ENCODE data around the gene APOBEC3F.
A peak's percentile ranks its signal among the peaks of the same experiment; 100 is the strongest.
"Not testable (repeated sequence)": the region's sequence is repeated elsewhere in the genome, so short reads cannot be mapped to it uniquely, and the experiment has no call there.

Gene APOBEC3F

GRCh38 chr22:39040538-39041296 is at the start of gene APOBEC3F:
TSS of gene APOBEC3F (plus strand) at chr22:39040864. CDS start at chr22:39040961, 97 bp downstream.
- DNase-seq, result not testable (repeated sequence)

- not testable (repeated sequence) for DNase-seq
Observed at GRCh38 chr22:38992871-38993371, 47.7 kb upstream of the APOBEC3F start.

- no peak for DNase-seq
Observed at GRCh38 chr22:38996105-38996504, 44.6 kb upstream of the APOBEC3F start.

GRCh38 chr22:38997518-38997917 is 43.1 kb upstream of the APOBEC3F start:
- no peak for DNase-seq

- DNase-seq, result peak in 1 of 2 donors; percentile 43
Observed at GRCh38 chr22:39003165-39003638, 37.5 kb upstream of the APOBEC3F start.

- no peak for DNase-seq
Observed at GRCh38 chr22:39007177-39007576, 33.5 kb upstream of the APOBEC3F start.

GRCh38 chr22:39008271-39008850 is 32.3 kb upstream of the APOBEC3F start:
- not testable (repeated sequence) for DNase-seq

- no peak for DNase-seq
Observed at GRCh38 chr22:39010946-39011345, 29.7 kb upstream of the APOBEC3F start.

- no peak for DNase-seq
Observed at GRCh38 chr22:39012533-39013511, 27.8 kb upstream of the APOBEC3F start.

GRCh38 chr22:39013561-39013941 is 27.1 kb upstream of the APOBEC3F start:
- not testable (repeated sequence) for DNase-seq

GRCh38 chr22:39013942-39014722 is 26.5 kb upstream of the APOBEC3F start, which contains the start of gene APOBEC3C:
TSS of gene APOBEC3C (plus strand) at chr22:39014257. CDS start at chr22:39014363, 106 bp downstream.
- peak in 1 of 2 donors; percentile 35 for DNase-seq

GRCh38 chr22:39014723-39015121 is 25.9 kb upstream of the APOBEC3F start:
- DNase-seq, result not testable (repeated sequence)

GRCh38 chr22:39016592-39016991 is 24.1 kb upstream of the APOBEC3F start:
- no peak for DNase-seq

- DNase-seq, result no peak
Observed at GRCh38 chr22:39017596-39018365, 22.9 kb upstream of the APOBEC3F start.

GRCh38 chr22:39020021-39020651 is 20.5 kb upstream of the APOBEC3F start:
- not testable (repeated sequence) for DNase-seq

- no peak for DNase-seq
Observed at GRCh38 chr22:39021552-39022250, 19.0 kb upstream of the APOBEC3F start.

GRCh38 chr22:39024519-39025308 is 15.9 kb upstream of the APOBEC3F start:
- no peak for DNase-seq

GRCh38 chr22:39026509-39027150 is 14.0 kb upstream of the APOBEC3F start:
- no peak for DNase-seq

All from hippocampal formation (tissue), 2 donors.